Thoracic aorta (tissue), 2 donors: ENCODE results near the gene EPHA10. TPM values are rescaled to one million over a fixed set of nuclear protein-coding genes. Genes with fewer than 3 reads are reported as not detected.

Source experiments
- ATAC-seq: fragments of 150-250 bp; one replicate; pipeline ENCODE4 v1.8.0; 2017; ENCODE audit warnings: low read depth; ENCODE audit not compliant: insufficient number of reproducible peaks, low FRiP score
- DNase-seq: peaks from one replicate; pipeline ENCODE4 v3.0.0-alpha.2; 2020; ENCODE audit warnings: low spot score
- H3K27ac ChIP-seq, 2 donors: fragments of 200-600 bp; sonication (generic); 1 replicate in 1 of 2; 2 replicates in 1 of 2; pipeline ENCODE4 v1.5.1; 2016; ENCODE audit warnings: mild to moderate bottlenecking in 2 of 2, moderate library complexity in 2 of 2
- H3K27me3 ChIP-seq: fragments of 200-600 bp; sonication (generic); replicated peaks from 2 replicates; pipeline ENCODE4 v1.6.0; 2016; ENCODE audit warnings: mild to moderate bottlenecking; ENCODE audit not compliant: insufficient read depth
- H3K36me3 ChIP-seq: fragments of 200-600 bp; sonication (generic); one replicate; pipeline ENCODE4 v1.5.1; 2016
- H3K4me1 ChIP-seq, 2 donors: fragments of 200-600 bp; sonication (generic); 1 replicate in 1 of 2; 2 replicates in 1 of 2; pipeline versions ENCODE4 v1.5.1 to v1.6.0; 2016; ENCODE audit warnings: low read depth in 2 of 2, mild to moderate bottlenecking in 1 of 2; ENCODE audit not compliant: control insufficient read depth in 1 of 2
- H3K4me3 ChIP-seq: fragments of 200-600 bp; sonication (generic); 2 replicates; pipeline ENCODE4 v1.5.1; 2016; ENCODE audit warnings: mild to moderate bottlenecking
- H3K9me3 ChIP-seq: fragments of 200-600 bp; sonication (generic); 2 replicates; pipeline ENCODE4 v1.5.1; 2016
- total RNA-seq, 2 donors: library from RNA; depleted of rRNA; stranded (reverse); fragments of >200 nt; gene quantifications; one replicate each; pipeline versions ENCODE4 v1.1.0 to v1.2.3, GENCODE V29; 2016
- TF ChIP-seq, protein P1 (sequence below): fragments of 200-600 bp; sonication (generic); IDR thresholded peaks from one replicate; pipeline ENCODE4 v1.5.1; 2019; ENCODE audit warnings: antibody characterized with exemption

EPHA10 gene
- total RNA-seq, 2 donors from 2014 or later, result not detected

DNA sequence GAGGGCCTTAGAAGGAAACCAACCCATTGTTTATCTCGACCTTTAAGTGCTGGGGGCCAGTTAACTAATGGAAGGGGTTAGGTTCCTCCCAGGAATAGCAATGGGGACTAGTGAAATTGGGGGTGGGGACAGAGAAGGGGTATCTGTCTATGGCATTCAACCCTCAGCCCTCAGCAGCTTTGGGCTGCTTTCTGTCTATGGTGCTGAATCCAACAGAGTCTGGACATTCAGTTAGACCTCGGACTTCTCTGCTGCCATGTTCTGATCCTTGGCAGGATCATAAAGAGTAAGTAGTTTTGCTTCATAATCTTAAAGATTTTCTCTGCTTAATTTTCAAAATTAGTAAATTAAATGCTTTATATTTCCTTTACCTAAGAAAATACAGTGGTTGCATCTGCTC lies 2.6 kb upstream of the EPHA10 start:
- TF ChIP-seq, protein P1, sequence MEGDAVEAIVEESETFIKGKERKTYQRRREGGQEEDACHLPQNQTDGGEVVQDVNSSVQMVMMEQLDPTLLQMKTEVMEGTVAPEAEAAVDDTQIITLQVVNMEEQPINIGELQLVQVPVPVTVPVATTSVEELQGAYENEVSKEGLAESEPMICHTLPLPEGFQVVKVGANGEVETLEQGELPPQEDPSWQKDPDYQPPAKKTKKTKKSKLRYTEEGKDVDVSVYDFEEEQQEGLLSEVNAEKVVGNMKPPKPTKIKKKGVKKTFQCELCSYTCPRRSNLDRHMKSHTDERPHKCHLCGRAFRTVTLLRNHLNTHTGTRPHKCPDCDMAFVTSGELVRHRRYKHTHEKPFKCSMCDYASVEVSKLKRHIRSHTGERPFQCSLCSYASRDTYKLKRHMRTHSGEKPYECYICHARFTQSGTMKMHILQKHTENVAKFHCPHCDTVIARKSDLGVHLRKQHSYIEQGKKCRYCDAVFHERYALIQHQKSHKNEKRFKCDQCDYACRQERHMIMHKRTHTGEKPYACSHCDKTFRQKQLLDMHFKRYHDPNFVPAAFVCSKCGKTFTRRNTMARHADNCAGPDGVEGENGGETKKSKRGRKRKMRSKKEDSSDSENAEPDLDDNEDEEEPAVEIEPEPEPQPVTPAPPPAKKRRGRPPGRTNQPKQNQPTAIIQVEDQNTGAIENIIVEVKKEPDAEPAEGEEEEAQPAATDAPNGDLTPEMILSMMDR, result no peak
- Histone ChIP-seq H3K4me3 (no peak overlapping the region), H3K9me3 (no peaks in the 10 kb centered on the region), H3K27ac (no peak overlapping the region), H3K4me1 (no peaks in the 10 kb centered on the region), H3K27me3 (peaks cover 4% of the 10 kb centered on the region), H3K36me3 (no peaks in the 10 kb centered on the region)
- ATAC-seq, result no peak
- DNase-seq, result no peak

DNA sequence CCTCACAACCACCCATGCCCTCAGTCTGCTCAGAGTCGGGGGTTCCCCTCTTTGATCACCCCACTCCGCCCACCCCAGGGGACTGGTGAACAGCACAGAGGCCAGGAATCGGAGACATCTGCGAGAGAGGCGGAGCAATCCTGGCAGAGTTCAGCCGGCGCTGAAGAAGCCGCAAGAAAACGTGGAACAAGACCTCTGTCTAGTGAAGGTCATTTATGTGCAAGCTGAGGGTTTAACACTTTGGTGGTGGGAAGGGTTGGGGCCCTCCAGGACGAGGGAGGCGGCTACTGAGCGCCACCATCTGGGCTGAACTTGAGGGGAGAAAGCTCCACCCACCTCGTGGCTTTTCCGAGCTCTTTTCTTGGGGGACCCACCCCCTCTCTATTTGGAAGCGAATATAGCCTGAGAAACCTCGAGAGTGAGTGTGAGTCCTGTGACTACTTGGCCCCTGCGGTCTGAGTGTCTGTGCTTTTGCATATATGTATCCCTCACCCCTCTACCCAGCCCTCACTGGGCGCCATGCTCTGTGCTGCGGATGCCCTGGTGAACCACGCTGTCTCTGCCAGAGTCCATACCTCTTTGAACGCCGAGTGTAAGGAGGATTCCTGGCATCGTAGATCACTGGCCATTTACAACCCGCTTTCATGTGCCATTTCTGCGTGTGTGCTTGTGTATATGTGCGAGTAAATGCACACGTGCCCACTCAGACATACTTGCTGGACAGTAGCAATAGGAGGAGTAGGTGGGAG lies 1.2 kb upstream of the EPHA10 start:
- TF ChIP-seq, protein P1, result no peak
- no peaks in the 10 kb centered on the region for H3K36me3 ChIP-seq

DNA sequence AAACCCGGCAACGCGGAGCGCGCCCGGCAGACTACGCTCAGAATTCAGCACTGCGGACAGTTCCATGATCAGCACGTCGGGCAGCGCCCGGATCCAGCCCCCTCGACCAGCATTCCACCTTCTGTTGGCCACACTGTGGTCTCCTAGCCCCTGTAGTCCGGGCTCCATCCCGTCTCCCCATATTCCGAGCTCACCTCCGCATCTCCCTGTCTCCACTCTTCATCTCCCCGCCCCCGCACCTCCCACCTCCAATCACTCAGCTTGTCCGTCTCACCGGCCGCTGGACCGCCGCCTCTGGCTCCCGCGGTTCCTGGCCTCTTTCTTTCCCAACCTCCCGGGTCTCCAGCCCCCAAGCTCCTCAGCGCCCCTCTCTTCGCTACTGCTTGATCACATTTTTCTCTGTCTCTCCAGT lies 500 bp downstream of the EPHA10 start:
- Histone ChIP-seq H3K36me3 (no peaks in the 10 kb centered on the region), H3K4me3 (no peak overlapping the region), H3K27ac (no peak overlapping the region), H3K9me3 (no peaks in the 10 kb centered on the region), H3K4me1 (no peaks in the 10 kb centered on the region), H3K27me3 (peaks cover 4% of the 10 kb centered on the region)
- no peak for DNase-seq
- no peak for ATAC-seq
- TF ChIP-seq, protein P1, result no peak

More for the DNA sequence above, 1.2 kb upstream of the EPHA10 start:
- no peak for ATAC-seq
- Histone ChIP-seq H3K27ac (no peak overlapping the region), H3K9me3 (no peaks in the 10 kb centered on the region), H3K4me3 (no peak overlapping the region), H3K4me1 (no peaks in the 10 kb centered on the region), H3K27me3 (peaks cover 4% of the 10 kb centered on the region)
- DNase-seq, result no peak

DNA sequence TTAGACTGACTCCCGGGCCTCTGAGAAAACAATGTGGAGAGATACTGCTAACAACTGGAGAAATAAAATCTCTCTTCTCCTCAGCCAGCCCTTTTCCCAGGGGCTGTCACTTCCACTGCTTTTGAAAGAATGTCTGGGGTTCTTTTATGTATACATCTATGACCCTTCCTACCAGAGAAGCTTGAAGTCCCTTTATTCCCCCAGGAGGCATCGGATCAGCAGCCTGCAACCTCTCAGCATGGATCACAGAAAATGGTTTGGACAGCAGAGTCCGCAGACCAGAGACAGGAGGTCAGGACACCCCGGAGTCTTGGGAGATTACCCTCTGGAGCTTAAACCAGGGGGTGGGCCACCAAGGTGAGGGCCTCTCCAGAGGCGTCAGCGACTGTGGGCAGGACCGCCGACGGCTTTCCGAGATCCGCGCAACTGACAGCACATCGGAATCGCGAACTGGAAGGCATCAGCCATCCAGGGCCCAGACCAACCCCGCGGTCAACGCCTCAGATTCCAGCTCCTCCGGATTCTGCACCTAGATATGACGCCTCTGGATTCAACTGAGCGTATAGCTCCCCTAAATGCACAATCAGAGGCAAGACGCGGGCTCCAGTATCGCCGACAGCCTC lies 1.0 kb downstream of the EPHA10 start:
- no peak for ATAC-seq
- Histone ChIP-seq H3K9me3 (no peaks in the 10 kb centered on the region), H3K27ac (no peak overlapping the region), H3K27me3 (peaks cover 4% of the 10 kb centered on the region), H3K36me3 (no peaks in the 10 kb centered on the region), H3K4me1 (no peaks in the 10 kb centered on the region), H3K4me3 (no peak overlapping the region)
- TF ChIP-seq, protein P1, result no peak
- DNase-seq, result no peak

DNA sequence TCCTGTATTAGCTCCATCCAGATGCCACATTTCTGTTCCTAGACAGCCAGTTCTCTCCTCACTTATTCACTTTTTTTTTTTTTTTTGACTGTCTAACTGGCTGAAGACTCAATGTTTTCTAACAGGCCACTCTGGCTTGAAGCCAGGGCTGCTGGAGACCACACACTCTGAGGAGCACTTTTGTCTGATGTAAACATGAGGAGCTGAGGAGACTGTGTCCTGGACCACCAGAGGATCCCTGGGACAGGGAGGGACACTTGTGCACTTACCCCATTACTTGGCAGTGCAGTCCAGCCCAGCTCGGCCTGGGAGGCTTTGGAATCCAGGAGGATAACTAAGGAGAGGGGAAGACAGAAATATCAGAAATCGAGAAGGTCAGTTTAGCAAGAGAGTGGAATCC lies 2.4 kb downstream of the EPHA10 start:
- H3K4me1 ChIP-seq, result no peaks in the 10 kb centered on the region
- no peak overlapping the region for H3K27ac ChIP-seq
- H3K9me3 ChIP-seq, result no peaks in the 10 kb centered on the region
- no peak for DNase-seq
- no peak overlapping the region for H3K4me3 ChIP-seq
- TF ChIP-seq, protein P1, result no peak
- peaks cover 4% of the 10 kb centered on the region for H3K27me3 ChIP-seq
- H3K36me3 ChIP-seq, result no peaks in the 10 kb centered on the region
- no peak for ATAC-seq
